GM18909 (cell line): ENCODE results near the gene RNGTT.
A peak's percentile ranks its signal among the peaks of the same experiment; 100 is the strongest.

Experiments
- ATAC-seq: cut with Tn5 transposase; IDR thresholded peaks from one replicate; pipeline ENCODE4 v1.9.1; 2021; ENCODE audit warnings: mild to moderate bottlenecking; ENCODE audit not compliant: unreplicated experiment, poor library complexity

Gene RNGTT

GRCh38 chr6:88671624-88672023, 291.8 kb downstream of the RNGTT start:
- no peak for ATAC-seq

GRCh38 chr6:88670369-88670768, 293.0 kb downstream of the RNGTT start:
- ATAC-seq = no peak

GRCh38 chr6:88669475-88669874, 293.9 kb downstream of the RNGTT start:
- ATAC-seq = no peak

GRCh38 chr6:88666901-88667300, 296.5 kb downstream of the RNGTT start:
- ATAC-seq = no peak

GRCh38 chr6:88665131-88665530, 298.3 kb downstream of the RNGTT start:
- ATAC-seq = no peak

- no peak for ATAC-seq
Measured at GRCh38 chr6:88663801-88664200, 299.6 kb downstream of the RNGTT start.

GRCh38 chr6:88662653-88663174, 300.7 kb downstream of the RNGTT start:
- ATAC-seq = peak; percentile 53

- ATAC-seq = peak; percentile 86
Measured at GRCh38 chr6:88662163-88662580, 301.2 kb downstream of the RNGTT start.

- no peak for ATAC-seq
Measured at GRCh38 chr6:88661136-88661535, 302.3 kb downstream of the RNGTT start.

GRCh38 chr6:88655586-88655985, 307.8 kb downstream of the RNGTT start:
- ATAC-seq = no peak

- no peak for ATAC-seq
Measured at GRCh38 chr6:88653936-88654335, 309.5 kb downstream of the RNGTT start.

- ATAC-seq = no peak
Measured at GRCh38 chr6:88651400-88651799, 312.0 kb downstream of the RNGTT start.

- ATAC-seq = no peak
Measured at GRCh38 chr6:88650979-88651378, 312.4 kb downstream of the RNGTT start.

GRCh38 chr6:88650029-88650619, 313.3 kb downstream of the RNGTT start:
- peak; percentile 96 for ATAC-seq

GRCh38 chr6:88641178-88641903, 322.1 kb downstream of the RNGTT start:
- peak; percentile 97 for ATAC-seq

- ATAC-seq = no peak
Measured at GRCh38 chr6:88637761-88638545, 325.5 kb downstream of the RNGTT start.

GRCh38 chr6:88636871-88637270, 326.5 kb downstream of the RNGTT start:
- no peak for ATAC-seq

- no peak for ATAC-seq
Measured at GRCh38 chr6:88633782-88634181, 329.6 kb downstream of the RNGTT start.

- no peak for ATAC-seq
Measured at GRCh38 chr6:88631830-88632229, 331.6 kb downstream of the RNGTT start.

- no peak for ATAC-seq
Measured at GRCh38 chr6:88629838-88630494, 333.5 kb downstream of the RNGTT start.

- no peak for ATAC-seq
Measured at GRCh38 chr6:88626460-88626859, 337.0 kb downstream of the RNGTT start.
